Fibroblast of mammary gland (primary cell): ENCODE results near the gene COX8A.

ENCODE experiments used
- DNase-seq: peaks from one replicate; pipeline ENCODE4 v3.0.0-alpha.2; 2010; ENCODE audit warnings: low read depth
- H3K4me3 ChIP-seq: 2 replicates; pipeline ENCODE4 v1.5.1; 2011; ENCODE audit warnings: low read depth, mild to moderate bottlenecking, low read length, moderate library complexity; ENCODE audit not compliant: control insufficient read depth
- TF ChIP-seq, protein P1 (sequence below): conservative IDR thresholded peaks from 2 replicates; pipeline ENCODE4 v1.5.1; 2011; ENCODE audit warnings: low read depth, low read length, inconsistent platforms; ENCODE audit not compliant: control insufficient read depth, insufficient read depth

COX8A gene, protein sequence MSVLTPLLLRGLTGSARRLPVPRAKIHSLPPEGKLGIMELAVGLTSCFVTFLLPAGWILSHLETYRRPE

DNA sequence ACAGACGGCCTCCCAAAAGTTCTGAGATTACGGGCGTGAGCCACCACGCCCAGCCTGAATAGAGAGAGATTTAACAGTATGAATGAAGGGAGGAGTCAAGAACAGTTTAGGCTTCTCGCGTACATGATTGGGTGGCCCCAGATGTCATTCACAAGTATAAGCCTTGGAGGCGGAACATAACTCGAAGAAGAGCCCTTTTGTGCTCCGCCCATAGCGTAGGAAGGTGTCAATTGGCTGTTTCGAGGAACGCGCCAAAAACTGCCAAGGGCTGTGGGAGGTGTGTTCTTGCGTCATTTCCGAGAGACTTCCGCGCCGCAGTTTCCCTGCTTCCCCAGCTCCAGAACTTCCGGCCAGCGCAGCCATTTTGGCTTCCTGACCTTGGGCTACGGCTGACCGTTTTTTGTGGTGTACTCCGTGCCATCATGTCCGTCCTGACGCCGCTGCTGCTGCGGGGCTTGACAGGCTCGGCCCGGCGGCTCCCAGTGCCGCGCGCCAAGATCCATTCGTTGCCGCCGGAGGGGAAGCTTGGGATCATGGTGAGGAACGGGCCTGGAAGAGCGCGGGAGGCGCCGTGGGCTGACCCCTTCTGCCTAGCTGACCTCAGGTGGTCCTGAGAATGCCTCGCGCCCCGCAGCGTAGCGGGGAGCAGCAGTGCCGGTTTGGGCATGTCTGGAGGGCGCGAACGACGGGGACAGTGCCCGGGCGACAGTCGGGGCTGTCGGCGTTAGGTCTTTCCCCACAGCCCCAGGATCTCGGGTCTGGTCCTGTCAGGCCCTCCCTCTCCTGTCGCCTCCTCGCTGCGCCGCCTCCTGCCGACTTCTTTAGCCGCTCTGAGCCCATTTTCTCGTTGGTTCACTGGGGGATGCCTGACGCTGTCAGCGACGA, at the start of gene COX8A:
Gene COX8A (plus strand): TSS at position 362 of the 885 bp plus-strand sequence. CDS start 61 bp downstream, at position 423.
- DNase-seq = peak; percentile 100
- TF ChIP-seq, protein P1, sequence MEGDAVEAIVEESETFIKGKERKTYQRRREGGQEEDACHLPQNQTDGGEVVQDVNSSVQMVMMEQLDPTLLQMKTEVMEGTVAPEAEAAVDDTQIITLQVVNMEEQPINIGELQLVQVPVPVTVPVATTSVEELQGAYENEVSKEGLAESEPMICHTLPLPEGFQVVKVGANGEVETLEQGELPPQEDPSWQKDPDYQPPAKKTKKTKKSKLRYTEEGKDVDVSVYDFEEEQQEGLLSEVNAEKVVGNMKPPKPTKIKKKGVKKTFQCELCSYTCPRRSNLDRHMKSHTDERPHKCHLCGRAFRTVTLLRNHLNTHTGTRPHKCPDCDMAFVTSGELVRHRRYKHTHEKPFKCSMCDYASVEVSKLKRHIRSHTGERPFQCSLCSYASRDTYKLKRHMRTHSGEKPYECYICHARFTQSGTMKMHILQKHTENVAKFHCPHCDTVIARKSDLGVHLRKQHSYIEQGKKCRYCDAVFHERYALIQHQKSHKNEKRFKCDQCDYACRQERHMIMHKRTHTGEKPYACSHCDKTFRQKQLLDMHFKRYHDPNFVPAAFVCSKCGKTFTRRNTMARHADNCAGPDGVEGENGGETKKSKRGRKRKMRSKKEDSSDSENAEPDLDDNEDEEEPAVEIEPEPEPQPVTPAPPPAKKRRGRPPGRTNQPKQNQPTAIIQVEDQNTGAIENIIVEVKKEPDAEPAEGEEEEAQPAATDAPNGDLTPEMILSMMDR = no peak
- H3K4me3 ChIP-seq = peak within 1 kb of the TSS; percentile 91

DNA sequence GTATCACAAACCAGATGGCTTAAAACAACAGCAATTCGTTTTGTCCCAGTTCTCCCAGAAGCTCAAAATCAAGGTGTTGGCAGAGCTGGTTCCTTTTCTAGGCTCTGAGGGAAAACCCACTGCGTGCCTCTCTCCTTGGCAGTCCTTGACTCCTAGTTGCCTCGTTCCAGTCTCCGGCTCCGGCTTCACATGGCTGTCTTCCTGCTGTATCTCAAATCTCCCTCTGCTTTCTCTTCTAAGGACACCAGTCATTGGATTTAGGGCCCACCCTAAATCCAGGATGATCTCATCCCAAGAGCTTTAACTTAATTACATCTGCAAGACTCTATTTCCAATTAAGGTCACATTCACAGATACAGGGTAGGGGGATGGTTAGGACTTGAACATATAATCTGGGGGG, 44.8 kb upstream of the COX8A start:
- TF ChIP-seq, protein P1 = no peak

DNA sequence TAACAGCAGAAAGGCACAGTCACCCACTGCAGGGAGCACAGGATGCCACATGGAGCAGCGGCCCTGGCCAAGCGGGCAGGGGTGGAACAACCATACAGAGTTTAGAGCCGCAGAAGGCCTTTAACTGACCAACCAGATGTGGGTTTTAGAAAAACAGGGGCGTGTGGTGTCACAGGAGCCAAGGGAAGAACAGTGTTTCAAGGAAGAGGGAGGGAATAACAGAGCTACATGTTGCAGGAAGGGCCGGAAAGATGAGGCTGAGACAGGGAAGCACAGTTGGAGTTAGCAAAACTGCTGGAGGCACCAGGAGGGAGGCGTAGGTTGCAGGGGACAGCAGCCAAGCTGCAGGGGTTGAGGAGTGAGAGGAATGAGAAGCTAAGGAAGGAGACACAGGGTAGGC, 43.4 kb upstream of the COX8A start:
- TF ChIP-seq, protein P1 = no peak
- H3K4me3 ChIP-seq = no peak overlapping the region
- peak; percentile 18 for DNase-seq

More for the DNA sequence above, 44.8 kb upstream of the COX8A start:
- no peak for DNase-seq
- no peak overlapping the region for H3K4me3 ChIP-seq

DNA sequence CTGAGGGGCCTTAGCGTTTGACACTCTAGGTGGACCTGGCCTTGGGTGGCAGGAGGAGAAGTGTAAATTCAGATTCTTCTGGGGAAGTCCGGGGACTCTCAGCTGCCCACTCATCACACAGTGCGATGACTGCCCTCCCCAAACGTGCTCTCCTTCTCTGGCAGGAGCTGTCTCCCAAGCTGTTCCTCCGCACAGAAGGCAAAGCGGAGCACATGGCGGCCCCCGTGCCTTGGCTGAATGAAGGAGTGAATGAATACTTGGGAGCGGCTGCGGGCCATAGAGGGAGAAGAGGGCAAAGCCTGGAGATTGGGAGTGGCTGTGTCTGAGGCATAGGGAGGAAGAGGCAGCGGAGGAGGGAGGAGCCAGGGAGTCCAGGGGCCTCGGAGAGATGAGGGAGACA, 42.5 kb upstream of the COX8A start:
- DNase-seq = no peak
- TF ChIP-seq, protein P1 = no peak
- H3K4me3 ChIP-seq = no peak overlapping the region

DNA sequence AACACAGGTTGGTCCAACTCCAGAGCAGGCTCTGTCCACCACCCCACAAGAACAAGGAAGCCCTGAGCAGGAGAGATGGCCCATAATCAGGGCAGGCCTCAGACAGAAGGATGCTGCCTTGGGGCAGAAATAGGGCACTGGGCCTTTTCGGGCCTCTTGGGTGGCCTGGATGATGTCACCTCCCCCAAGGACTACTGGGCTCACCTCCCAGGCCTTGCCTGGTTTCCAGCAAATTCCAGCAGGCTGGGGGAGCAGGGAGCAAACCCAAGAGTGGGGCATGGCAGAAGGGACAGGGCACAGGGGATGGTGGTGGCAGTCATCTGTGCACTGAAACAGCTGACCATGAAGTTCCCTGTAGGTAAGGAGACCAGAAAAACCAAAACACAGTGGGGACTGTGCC, 41.0 kb upstream of the COX8A start:
- no peak for DNase-seq
- TF ChIP-seq, protein P1 = no peak
- no peak overlapping the region for H3K4me3 ChIP-seq

DNA sequence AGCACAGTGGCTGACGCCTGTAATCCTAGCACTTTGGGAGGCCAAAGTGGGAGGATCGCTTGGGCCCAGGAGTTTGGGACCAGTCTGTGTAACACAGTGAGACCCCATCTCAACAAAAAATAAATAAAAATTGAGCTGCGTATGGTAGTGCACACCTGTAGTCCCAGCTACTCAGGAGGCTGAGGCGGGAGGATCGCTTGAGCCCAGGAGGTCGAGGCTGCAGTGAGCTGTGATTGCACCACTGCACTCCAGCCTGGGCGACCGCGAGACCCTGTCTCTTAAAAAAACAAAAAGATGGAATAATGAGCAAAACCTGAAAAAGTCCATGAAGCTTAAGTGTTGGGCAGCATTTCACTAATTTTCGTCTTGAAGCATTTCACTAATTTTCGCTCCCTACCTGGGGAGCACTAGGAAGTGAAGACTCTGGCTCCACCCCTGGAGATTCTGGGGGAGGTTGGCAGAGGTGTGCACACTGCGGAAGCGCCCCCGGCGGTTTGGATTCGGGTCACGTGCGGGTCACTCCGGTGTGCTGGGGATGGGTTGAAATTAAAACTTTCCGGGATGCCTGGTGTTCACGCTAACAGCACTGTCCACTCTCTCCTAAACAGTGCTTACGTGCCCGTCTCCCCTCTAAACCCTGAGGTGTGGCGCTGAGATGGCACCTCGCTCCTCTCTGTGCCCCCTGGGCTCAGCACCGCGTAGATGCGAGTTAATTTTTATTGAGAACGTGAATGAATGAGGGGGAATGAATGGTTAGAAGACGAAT, 36.5 kb upstream of the COX8A start:
- DNase-seq = no peak
- TF ChIP-seq, protein P1 = no peak
- peak overlapping the region; percentile 51 for H3K4me3 ChIP-seq
